Measurements from ENCODE around the gene ANKRD23.
"Not testable (repeated sequence)": the region's sequence is repeated elsewhere in the genome, so short reads cannot be mapped to it uniquely, and the experiment has no call there.

ANKRD23 gene

DNA sequence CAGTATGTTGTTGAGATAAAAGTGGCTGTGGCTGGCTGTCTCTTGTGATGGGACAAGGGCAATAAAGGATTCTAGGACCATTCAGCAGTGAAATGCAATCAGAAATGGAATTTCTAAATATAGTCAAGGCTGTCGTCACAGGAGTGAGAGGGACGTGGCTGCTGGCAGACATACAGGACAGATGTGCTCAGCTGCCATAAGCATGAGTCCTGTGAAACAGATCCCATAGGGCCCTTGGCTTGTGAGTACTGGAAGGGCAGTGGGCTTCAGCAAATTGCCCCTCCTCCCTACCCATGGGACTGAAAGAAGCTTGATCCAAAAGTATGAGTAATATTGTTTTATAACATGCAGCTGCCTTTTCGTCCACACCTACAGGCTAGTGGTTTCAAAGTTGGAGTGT lies 31.9 kb downstream of the ANKRD23 start:
- no peak for DNase-seq

DNA sequence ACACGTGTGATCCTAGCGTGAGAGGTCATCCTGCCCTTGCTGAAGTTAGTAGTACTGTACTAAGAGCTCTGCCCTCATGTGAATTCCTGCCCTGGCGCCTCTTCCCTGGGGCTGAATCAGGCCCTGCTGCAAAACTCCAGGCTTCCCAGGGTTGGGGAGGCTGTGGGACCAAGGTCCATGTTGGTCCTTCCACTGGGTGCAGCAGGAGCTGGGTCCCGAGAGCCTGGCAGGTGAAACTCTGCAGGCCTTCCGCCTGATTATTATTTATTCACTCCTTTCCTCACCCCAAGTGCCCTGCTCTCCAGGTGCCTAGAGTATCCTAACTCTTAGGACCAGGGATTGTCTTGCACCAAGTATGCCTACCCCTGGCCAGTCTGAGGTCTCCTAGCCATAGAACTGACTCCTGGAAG lies 33.0 kb downstream of the ANKRD23 start:
- no peak for DNase-seq

DNA sequence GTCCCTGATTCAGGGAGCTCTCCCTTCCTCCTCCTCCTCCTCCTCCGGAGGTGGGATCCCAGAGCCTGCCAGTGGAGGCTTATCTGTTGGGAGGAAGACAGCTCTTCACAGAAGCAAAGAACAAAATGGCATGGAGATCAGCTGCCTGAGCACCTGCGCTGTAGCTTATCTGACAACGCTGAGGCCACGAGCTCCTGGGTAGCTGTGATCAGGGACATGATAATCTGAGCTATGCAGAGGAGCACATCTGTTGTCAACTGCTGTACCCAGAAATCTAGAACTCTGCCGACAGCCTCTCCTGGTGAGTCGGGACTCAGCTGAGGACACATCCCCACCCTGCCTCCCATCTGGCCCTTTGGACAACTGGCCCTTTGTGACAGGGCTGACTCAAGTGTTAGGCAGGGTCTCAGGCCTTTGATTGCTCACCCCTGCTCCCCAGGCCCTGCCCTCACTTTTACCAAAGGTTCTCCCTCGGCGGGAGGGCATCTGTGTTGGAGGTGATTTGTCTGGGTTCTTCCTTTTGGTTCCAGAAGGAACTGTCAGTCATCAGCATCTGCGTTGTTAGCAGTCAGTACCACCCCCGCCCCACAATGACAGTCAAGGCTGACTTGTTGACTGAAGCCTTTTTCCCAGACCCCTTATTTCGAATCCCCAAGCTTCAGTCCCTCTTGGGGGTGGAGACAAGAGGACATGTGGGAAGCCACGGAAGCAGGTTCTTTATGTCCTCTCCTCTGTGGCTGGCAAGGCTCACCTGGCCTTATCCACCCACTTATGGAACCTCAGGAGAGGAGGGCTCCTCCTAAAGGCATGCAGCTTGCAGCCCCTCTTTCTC lies 33.7 kb downstream of the ANKRD23 start:
- DNase-seq, result no peak

DNA sequence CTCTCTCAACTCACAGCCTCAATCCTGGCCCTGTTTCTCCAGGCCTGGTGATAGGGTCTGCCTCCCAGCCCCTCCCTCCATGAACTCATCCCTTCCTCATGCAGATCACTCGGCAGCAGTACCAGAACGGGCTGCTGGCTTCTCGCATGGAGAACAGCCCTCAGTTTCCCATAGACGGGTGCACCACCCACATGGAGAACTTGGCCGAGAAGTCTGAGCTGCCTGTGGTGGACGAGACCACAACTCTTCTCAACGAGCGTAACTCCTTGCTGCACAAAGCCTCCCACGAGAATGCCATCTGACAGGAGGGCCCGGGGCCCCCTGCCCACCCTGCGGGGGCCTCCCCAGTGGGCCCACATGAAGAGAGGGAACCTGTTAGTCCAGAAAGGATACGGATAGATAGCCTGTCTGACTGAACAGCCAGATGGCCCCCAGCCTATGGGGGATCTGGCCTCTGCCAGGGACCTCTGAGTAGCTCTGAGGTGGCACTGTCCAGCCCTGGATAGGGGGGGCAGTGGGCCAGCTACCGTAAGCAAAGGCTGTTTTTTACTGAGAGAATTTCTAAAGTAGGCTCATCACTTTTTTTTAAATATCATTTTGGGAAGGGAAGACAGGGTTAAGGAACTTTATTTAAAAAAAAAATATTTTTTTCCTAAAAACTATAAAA lies 34.5 kb downstream of the ANKRD23 start:
- DNase-seq, result no peak

DNA sequence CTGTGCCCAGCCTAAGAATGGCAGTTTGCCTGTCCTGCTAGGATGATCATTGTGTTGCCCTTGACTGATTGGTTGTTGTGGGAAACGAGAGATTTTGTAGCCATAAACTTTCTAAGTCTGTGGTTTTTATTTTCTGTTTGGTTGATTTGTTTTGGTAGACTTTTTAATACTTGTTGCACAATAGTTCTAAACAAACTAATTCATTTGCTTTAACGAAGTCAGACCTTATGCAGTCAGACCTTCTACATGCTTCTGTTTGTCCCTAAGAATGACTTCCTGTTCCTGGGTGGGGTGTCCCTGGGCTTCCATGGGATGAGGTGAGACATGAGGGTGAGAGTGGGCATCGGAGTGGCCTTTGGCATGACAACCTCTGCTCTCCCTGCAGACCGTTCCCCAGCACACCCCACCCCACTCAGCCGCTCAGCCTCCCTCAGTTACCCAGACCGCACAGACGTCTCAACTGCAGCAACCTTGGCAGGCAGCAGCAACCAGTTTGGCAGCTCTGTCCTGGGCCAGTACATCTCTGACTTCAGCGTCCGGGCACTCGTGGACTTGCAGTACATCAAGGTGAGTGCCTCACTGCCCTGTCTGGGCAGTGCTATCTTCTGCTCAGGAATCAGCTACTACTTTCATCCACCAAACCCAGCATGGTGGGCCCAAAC lies 35.5 kb downstream of the ANKRD23 start:
- DNase-seq, result no peak

DNA sequence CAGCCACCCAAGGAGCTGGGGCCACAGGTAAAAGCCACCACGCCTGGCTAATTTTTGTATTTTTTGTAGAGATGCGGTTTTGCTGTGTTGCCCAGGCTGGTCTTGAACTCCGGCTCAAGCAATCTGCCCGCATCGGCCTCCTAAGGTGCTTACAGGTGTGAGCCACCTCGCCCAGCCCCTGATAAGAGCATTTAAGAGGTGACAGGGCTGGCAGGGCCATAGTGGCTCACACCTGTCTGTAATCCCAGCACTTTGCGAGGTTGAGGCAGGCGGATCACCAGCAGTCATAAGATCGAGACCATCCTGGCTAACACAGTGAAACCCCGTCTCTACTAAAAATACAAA lies 36.7 kb downstream of the ANKRD23 start:
- DNase-seq, result no peak

DNA sequence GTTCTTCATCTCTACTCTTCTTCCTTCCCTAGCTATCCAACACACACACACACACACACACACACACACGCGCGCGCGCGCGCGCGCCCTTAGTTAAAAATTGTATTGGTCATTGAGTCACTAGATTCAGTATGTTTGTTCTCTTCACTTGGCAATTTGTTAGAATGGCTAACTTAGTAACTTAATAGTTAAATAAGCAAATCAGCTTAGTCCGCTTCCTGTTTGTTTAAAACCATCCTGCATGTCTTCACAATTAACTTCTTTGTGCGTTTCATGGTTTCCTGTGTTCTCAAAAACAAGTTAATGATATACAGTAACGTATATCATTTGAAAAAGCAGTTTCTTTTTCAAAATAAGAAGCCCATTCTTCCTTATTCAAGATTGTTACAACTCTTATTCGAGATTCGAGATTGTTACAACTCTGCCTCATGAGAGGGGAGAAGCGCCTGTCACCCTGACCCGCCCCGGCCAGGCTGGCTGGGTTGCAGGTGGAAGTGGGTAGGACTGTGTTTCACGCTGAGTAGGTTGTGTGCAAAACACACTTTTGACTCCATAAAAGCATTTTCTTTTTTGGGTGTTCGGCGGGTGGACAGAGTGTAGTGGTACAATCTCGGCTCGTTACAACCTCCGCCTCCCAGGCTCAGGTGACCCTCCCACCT lies 37.2 kb downstream of the ANKRD23 start:
- DNase-seq, result no peak

DNA sequence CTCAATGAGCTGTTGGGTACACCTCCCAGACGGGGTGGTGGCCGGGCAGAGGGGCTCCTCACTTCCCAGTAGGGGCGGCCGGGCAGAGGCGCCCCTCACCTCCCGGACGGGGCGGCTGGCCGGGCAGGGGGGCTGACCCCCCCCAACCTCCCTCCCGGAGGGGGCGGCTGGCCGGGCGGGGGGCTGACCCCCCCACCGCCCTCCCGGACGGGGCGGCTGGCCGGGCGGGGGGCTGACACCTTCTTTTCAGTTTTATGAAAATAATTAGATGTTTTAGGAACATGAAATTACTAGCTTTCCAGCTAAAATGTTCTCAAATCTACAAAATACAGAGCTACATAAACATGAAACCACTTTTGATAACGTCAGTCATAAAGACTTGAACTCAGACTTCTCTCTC lies 37.9 kb downstream of the ANKRD23 start:
- not testable (repeated sequence) for DNase-seq

DNA sequence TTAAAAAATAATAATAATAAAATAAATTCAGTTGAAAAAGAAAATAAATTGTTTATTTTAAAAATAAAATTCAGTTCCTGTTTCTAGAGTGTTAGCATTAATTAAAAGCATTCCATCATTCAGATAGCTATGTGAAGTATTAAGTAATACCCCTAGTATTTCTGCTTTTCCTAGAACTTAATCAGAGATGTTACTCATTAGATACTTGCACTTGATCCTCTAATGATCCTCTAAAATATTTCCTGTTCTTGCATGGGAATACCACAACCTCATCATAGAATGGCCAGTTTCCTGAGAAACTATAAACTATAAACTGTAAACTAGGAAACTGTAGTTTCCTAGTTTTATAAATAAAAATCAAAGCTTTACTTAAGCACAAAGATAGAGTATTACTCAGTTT lies 38.8 kb downstream of the ANKRD23 start:
- DNase-seq, result no peak

DNA sequence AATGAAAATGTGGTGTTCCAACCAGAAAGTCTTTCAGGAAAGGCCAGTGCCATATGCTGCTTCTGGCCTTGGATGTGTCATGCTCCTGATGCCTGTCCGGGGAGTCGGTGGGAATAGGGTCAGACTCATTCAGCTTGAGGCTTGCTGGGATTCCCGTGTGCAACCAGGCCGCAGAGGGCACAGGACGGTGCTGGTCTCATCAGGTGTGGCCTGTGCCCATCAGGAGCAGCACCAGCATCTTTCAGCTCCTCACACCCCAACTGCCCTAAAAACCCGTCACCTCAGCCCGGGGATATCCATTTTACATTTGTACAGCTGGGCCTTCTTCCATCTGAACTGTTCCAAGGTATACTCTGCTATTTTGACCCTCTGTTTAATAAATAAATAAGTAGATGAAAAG lies 41.1 kb downstream of the ANKRD23 start:
- DNase-seq, result no peak

DNA sequence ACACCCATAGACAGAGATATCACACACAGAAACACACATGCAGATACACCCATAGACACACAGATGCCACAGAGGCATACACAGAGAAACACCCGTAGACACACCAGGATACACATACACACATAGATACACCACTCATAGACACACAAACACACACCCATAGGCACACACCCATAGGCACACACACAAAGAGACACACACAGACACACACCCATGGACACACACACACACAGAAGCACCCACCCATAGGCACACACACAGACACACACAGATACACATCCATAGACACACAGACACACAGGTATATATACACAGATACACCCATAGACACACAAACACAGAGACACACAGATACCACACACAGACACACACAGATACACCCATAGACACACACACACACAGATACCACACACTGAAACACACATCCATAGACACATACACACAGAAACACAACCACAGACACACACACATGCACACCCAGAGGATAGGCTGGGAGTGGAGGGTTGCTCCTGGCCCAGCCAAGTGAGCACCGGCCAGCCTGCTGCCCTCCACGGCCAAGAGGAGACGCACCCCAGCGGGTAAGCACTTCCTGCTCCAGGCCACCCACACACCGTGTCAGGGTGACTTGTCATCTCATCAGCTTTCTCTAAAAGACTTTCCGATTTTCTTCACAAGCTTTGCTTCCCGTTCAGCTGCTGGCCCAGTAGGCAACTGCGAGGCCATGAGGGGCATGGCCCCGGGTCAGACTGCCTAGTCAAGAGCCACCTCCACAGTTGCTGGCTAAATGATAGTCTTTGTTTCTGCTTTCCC lies 41.8 kb downstream of the ANKRD23 start:
- DNase-seq, result no peak

DNA sequence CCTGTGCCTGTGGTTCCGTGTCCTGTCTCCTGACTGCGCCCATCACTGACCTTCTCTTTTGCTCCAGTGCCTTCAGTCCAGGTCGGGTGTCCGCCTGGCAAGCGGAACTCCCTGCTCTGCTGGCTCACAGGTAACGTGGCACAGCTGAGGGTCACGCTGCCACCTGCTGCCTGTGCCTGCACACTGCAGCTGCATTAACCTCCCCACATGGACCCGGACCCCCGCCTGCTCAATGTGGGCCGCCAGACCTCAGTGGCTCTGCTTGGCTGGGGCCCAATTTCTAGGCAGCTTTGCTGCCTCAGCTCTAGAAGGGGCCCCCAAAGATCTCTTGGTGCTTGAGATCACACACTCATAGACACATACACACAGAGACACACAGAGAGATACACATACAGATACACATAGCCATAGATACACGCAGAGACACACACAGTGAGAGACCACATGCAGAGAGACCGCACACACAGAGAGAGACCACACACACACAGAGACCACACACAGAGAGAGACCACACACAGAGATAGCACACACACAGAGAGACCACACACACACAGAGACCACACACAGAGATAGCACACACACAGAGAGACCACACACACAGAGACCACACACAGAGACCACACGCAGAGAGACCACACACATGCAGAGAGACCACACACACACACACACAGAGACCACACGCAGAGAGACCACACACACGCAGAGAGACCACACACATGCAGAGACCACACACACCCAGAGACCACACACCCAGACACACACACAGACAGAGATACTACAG lies 42.6 kb downstream of the ANKRD23 start:
- peak; percentile 24 for DNase-seq

DNA sequence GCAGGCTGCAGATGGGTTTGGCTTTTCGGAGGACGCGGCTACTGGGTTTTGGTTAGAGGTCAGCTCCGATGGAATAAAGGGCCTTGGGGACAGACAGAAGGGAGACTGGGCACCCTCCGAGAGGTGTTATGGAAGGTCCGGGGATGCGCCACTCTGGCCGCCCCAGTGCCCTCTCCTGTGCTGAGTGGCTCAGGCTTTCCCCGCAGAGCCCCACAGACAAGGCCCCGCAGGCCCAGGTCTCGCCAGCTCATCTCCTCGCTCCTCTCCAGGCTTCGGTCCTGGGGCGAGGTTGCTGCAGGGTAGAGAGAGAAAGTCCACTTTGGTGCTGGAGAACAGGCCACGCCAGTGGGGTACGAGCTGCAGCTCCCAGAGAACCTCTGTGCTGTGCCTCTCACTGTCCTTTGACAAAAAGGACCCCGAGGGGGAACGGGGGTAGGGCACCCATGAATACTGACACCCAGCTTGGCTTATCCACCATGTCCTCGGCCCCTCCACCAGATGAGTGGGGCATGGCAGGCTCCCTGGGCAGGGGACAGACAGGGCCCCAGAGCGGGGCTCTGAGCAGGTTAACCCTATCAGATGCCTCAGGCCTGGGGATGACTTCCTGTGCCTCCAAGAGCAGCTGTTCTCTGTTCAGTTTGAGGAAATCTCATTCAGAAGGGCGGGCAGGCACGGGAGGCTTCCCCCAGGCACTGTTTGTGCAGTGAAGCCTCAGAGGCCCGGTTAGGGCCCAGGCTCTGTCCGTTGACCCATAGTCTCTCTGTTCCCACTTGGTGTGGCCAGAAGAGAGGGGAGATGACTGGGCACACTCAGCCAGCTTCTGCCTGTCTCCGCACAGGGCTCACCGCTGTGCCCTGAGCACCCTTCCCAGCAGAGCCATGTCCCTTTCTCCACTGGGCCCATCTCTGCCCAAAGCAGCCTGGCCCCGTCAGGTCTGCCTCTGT lies 43.5 kb downstream of the ANKRD23 start:
- no peak for DNase-seq

DNA sequence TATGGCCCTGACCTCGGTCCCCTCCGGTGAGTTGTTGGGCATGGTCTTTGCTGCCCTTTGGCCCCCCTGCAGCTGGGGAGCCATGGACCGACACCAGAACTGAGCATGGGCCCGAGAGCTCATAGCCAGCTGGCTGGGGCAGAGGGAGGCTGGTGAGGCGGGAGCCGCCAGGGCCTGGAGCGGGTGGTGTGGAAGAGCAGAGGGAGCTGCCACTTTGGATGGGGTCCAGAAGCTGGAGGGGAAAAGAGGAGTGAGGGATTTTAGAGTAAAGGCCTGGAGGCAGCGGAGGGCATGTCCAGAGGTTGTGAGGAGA lies 44.2 kb downstream of the ANKRD23 start:
- DNase-seq, result no peak

DNA sequence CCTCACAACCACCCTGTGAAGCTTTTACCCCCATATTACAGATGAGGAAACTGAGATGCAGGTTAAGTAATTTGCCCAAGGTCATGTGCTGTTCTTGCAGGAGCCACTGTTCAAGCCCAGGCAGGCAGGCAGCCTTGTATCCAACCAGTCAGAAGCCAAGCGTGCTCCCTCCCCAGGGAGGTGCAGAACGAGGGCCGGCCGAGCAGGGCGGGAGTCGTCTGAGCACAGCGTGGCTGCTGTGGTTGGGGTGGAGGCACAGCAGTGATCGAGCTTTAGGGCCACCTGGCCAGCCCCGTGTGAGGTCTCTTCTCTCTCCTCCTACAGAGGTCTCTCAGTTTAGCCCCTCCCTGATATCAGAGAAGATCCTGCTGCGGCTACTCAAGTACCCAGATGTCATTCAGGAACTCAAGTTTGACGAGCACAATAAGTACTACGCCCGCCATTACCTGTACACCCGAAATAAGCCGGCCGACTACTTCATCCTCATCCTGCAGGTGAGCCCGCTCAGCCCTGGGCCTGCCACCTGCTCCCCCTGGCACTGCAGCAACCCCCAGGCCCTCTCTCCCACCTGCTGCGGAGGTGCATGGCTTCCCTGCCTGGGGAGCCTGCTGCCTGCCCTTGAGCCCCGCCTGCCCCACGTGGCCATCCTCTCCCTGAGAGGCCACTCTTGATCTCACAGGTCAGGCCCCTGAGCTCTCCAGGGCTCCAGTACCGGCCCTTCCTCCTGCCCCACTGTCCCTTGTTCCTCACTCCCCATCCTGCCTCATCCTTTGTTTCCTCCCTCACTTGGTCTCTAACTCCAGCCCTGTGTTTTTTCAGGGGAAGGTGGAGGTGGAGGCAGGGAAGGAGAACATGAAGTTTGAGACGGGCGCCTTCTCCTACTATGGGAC lies 44.8 kb downstream of the ANKRD23 start:
- DNase-seq, result no peak

DNA sequence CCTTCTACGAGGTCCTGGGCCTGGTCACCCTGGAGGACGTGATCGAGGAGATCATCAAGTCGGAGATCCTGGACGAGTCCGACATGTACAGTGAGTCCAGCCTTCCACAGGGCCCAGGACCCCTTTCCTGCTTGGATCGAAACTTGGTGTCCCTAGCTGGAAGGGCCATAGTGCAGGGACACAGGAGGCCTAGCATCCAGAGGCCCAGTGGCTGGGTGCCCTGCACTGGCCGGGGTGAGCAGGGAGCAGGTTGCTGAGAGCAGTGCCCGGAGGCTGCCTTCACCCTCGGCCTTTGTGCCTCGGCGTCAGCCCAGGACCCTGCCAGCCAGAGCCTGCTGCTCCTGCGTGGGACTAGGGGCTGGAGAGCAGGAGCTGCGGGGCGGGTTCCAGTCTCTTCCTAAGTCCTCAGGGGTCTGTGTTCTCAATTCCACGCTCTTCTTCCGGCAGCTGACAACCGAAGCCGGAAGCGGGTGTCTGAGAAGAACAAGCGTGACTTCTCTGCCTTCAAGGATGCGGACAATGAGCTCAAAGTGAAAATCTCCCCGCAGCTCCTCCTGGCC lies 46.7 kb downstream of the ANKRD23 start:
- DNase-seq, result no peak

DNA sequence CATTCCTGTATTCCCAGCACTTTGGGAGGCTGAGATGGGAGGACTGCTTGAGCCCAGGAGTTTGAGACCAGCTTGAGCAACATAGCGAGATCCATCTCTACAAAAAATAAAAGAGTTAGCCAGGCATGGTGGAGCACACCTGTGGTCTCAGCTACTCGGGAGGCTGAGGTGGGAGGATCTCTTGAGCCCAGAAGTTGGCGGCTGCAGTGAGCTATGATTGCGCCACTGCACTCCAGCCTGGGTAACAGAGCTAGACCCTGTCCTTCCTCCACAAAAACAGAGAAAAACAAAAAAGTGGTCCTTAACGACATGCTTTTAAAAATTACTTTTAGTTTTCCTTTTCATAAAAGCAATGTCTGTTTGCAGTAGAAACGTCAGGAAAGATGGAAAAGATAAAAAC lies 47.3 kb downstream of the ANKRD23 start:
- not testable (repeated sequence) for DNase-seq

DNA sequence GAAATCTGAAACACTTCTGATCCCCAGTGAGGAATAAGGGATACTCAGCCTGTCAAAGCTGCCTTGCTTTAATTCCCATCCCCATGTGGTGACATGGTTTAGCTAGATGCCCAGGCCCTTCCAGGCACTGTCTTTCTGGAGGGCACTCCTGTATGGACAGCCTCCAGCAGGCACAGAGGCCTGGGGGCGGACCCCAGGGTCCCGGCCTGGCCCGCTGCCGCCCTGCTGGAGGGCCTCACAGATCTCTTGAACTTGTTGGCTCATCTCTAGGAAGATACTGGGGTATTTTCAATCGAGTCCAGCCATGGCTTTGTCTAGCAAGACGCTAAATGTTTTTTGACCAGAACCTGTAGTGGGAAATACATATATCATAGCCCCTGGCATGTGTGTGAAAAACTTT lies 48.7 kb downstream of the ANKRD23 start:
- DNase-seq, result no peak

Data from NCI-H1105 (cell line).